Endometrium (tissue), 2 donors: ENCODE data around the gene KATNAL1.

Experiments used
- FAIRE-seq: peaks from 2 replicates; lab custom pipeline; 2012; peaks lifted over from hg19 to GRCh38; lab: Jason Lieb, UNC
- donor health status: control.
- donor health status: control.

The KATNAL1 gene

GRCh38 chr13:30163441-30163840 lies 143.9 kb downstream of the KATNAL1 start:
- FAIRE-seq, result no peak

DNA sequence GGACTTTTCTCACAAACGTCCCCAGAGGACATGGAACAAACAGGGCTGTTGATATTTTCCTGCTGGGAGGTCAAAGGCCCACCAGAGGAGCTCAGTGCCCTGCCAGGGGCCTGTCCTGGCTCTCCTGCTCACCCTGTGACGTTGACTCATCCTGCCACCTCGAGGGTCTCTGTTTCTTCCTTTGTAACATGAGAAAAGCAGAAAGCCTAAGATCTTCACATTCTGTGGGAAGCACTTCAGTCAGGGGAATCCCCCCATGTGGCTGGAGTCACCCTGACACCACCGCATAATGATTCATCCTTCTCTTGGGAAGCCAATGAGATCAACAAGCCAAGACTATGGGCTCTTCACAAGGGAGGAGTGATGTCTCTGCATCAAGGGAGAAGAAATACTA lies 147.9 kb downstream of the KATNAL1 start:
- no peak for FAIRE-seq

GRCh38 chr13:30158774-30159445 lies 148.4 kb downstream of the KATNAL1 start:
- FAIRE-seq, result no peak

DNA sequence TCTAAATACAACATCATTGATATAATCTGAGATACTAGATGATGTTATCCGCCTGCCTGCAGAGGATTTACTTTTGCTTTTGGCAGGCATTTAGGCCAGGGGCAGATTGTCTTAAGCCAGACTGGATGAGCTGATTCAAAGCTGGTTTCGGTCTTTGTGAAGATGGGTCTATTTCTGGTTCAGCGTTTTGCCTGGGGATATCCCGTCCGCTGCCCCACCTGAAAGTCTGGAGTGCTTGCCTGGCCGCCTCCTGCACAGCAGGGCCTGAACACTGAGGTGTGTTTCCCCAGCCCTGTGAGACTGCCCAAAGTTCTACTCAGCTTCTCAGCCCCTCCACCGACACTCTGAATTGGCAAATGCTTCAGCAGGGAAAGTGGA lies 149.7 kb downstream of the KATNAL1 start:
- no peak for FAIRE-seq

DNA sequence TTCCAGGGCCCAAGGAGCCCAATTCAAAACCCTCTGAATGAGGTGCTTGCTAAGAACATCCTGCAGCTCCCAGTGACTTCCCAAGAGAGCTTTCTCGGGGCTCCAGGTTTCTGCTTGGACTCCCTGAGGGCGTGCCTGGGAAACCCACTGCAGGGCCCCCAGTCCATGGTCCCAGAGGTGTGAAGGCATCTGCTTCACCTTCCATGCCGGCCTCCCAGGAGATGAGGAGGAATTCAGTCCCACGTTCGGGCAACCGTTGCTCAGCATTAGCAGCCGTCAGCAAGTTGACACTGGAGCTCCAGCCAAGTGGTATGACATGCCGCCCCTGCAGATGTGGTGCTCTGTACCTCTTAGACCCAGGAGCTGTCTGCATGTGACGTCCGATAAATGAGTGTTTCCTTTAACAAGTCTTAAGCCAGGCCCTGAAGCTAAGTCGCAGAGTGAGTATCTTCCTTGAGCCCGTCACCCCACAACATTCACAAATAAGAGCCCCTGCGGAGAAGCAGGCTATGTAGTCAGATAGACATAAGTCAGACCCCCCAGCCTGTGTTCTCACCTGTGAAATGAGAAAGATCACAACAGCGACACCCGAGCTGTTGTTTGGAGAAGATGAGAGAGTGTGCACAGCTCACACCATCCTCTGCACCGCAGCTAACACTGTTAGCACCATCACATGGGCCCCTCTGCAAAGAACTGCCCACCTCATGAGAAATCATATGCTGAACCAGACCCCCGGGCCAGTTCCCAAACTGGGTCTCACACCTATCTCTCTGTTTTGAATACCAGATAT lies 150.3 kb downstream of the KATNAL1 start:
- no peak for FAIRE-seq

DNA sequence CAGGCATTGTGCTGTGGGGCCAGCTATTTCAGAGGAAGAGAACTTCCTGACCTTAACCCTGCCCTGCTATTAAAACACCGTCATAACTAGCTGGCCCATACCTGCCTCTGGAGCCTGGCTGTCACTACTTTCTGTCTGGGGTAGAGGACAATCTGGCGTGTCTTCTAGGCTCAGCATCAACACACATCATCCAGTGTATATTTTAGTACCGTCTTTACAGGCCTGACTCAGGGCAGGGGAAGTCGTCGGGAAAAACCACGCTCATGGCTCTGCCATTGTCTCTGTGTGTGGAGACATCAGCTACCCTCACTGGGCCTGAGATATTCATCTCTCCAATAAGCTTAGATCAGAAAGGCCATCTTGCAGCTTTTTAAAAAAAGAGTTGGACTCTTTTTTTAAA lies 151.1 kb downstream of the KATNAL1 start:
- no peak for FAIRE-seq

- FAIRE-seq, result no peak
Observed at GRCh38 chr13:30154931-30155330, 152.4 kb downstream of the KATNAL1 start.

GRCh38 chr13:30154531-30154930 lies 152.8 kb downstream of the KATNAL1 start:
- FAIRE-seq, result no peak

GRCh38 chr13:30153545-30154426 lies 153.6 kb downstream of the KATNAL1 start:
- FAIRE-seq, result no peak
